Fibroblast of lung (primary cell): ENCODE results near the gene CNN2.

Experiments used
- CTCF ChIP-seq, 2 donors: IDR thresholded peaks in 1 of 2; conservative IDR thresholded peaks in 1 of 2; 1 replicate in 1 of 2; 2 replicates in 1 of 2; pipeline ENCODE4 v1.5.1; 2011 to 2012; ENCODE audit warnings: low read length in 2 of 2, control low read depth in 1 of 2, inconsistent platforms in 1 of 2, low read depth in 1 of 2, mild to moderate bottlenecking in 1 of 2
- EZH2 ChIP-seq: IDR thresholded peaks from 2 replicates; pipeline ENCODE4 v1.5.1; 2012; ENCODE audit warnings: low read length, control low read depth, mild to moderate bottlenecking; ENCODE audit errors: missing control alignments

- TF ChIP-seq EZH2 (no peak), CTCF (conservative IDR thresholded peaks at IDR 0.05 in 1 of 2, IDR thresholded peaks at IDR 0.05 in 1 of 2; ENCODE audit: low read depth in 1 of 2, low read length in 2 of 2) (no peak)
Observed at GRCh38 chr19:1082165-1082927, 55.9 kb downstream of the CNN2 start.
